Measurements from ENCODE around the gene AQP1.

The AQP1 gene

DNA sequence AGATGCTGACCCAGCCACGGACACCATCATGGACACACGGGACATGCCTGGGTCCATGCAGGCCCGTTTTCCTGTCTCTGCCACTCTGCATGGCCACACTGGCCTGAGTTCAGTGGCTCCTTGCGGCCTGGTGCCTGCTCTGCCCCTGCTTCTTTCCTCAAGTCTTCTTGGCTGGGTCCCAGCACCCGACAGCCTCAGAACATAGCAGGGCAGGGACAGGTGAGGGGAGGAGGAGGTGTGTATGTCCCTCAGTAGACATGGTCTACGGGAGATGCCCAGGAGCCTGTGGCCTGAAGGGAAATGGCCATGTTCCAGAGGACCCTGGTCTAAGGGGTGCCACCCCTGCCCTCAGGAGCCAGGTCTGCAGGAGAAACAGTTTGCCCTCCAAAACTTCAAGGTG, 2.2 kb upstream of the AQP1 start:
- DNase-seq (ENCODE audit: low read depth), result no peak
- TF ChIP-seq, protein P1, sequence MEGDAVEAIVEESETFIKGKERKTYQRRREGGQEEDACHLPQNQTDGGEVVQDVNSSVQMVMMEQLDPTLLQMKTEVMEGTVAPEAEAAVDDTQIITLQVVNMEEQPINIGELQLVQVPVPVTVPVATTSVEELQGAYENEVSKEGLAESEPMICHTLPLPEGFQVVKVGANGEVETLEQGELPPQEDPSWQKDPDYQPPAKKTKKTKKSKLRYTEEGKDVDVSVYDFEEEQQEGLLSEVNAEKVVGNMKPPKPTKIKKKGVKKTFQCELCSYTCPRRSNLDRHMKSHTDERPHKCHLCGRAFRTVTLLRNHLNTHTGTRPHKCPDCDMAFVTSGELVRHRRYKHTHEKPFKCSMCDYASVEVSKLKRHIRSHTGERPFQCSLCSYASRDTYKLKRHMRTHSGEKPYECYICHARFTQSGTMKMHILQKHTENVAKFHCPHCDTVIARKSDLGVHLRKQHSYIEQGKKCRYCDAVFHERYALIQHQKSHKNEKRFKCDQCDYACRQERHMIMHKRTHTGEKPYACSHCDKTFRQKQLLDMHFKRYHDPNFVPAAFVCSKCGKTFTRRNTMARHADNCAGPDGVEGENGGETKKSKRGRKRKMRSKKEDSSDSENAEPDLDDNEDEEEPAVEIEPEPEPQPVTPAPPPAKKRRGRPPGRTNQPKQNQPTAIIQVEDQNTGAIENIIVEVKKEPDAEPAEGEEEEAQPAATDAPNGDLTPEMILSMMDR (IDR thresholded peaks at IDR 0.05; ENCODE audit: control insufficient read depth, extremely low read depth, insufficient read depth), result no peak
- no peak overlapping the region for H3K4me3 ChIP-seq (ENCODE audit: low read depth, low read length)

DNA sequence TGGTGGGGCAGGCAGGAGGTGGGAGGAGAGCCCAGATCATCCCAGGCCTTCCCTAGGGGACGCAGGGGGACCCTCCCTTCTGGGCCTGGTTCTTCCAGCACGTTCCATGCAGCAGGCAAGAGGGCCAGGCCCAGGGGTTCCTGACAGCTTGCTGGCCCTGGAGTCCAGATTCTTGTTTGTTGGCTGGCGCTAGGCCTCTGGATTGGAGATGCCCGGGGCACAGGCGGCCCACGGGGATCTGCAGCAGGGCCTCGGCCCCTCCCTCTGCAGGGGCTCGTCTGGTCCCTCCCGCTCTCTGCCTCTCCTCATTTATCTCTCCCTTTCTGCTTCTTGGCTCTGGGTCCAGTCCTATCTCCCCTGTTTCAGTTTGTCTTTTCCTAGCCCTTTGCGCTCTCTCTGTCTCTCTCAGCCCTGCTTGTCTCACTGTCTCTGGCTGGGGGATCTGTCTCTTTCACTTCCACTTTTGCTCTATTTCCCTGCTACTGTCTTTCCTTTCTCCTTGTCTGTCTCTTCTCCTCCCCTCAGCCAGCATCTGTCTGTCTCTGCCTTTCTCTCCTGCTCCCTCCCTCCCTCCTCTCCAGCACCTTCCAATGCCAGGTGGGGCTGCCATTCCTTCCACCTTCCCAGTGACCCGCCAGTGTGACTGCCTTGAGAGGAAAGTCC, 1.1 kb upstream of the AQP1 start:
- TF ChIP-seq, protein P1 (IDR thresholded peaks at IDR 0.05; ENCODE audit: control insufficient read depth, extremely low read depth, insufficient read depth), result no peak
- DNase-seq (ENCODE audit: low read depth), result no peak
- H3K4me3 ChIP-seq (ENCODE audit: low read depth, low read length), result no peak overlapping the region

DNA sequence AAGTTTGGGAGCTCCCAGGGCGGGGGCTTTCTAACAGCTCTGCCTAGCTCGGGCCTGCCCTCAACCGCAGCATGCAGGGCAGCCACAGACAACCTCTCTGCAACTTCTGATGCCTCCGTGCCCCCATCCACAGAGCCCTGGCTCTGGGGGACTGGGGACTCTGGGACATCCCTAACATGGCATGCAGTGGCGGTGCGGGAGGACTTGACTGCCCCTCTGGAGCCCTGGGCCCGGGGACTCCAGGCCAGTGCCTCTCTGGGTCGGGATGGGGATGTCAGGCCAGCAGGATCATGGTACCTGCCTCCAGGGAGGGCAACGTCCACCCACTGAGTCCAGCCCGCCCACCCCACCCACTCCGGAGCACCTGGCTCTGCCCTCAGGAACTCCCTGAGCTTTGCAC, 520 bp upstream of the AQP1 start:
- TF ChIP-seq, protein P1 (IDR thresholded peaks at IDR 0.05; ENCODE audit: control insufficient read depth, extremely low read depth, insufficient read depth), result no peak
- no peak overlapping the region for H3K4me3 ChIP-seq (ENCODE audit: low read depth, low read length)
- DNase-seq (ENCODE audit: low read depth), result no peak

DNA sequence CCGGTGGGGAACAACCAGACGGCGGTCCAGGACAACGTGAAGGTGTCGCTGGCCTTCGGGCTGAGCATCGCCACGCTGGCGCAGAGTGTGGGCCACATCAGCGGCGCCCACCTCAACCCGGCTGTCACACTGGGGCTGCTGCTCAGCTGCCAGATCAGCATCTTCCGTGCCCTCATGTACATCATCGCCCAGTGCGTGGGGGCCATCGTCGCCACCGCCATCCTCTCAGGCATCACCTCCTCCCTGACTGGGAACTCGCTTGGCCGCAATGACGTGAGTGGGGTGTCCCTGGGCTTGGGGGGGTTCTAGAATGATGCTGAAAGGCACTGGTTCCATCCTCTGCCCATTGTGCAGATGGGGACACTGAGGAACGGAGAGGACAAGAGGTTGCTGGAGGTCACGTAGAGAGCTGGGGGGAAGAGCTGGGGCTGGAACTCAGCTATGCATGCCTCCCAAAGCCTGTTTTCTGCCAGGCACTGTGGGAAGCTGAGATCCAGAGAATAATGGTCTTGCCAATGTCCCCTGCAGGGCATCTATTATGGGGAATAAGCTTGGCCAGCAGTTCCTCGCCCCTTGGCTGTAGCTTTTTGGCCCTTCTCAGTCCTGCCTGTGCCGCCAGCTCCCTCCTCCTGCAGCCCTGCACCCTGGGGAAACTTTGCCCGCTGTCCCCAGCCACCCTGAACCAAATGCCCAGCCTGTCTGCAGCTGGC, 523 bp downstream of the AQP1 start:
- no peak for DNase-seq (ENCODE audit: low read depth)
- H3K4me3 ChIP-seq (ENCODE audit: low read depth, low read length), result no peak overlapping the region
- TF ChIP-seq, protein P1 (IDR thresholded peaks at IDR 0.05; ENCODE audit: control insufficient read depth, extremely low read depth, insufficient read depth), result no peak

DNA sequence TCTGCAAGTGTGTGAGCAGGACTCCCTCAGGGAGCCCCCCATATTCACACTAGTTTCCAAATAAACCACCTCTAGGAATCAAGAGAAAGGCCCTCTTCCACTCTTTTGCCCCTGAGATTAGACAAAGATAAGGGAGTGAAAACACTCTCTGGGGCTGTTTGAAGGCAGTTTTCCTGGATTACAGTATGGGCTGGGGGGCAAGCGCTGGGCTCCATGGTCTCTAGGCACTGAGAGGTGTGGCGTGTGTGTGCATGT, 1.0 kb downstream of the AQP1 start:
- DNase-seq (ENCODE audit: low read depth), result no peak
- no peak overlapping the region for H3K4me3 ChIP-seq (ENCODE audit: low read depth, low read length)
- TF ChIP-seq, protein P1 (IDR thresholded peaks at IDR 0.05; ENCODE audit: control insufficient read depth, extremely low read depth, insufficient read depth), result no peak

DNA sequence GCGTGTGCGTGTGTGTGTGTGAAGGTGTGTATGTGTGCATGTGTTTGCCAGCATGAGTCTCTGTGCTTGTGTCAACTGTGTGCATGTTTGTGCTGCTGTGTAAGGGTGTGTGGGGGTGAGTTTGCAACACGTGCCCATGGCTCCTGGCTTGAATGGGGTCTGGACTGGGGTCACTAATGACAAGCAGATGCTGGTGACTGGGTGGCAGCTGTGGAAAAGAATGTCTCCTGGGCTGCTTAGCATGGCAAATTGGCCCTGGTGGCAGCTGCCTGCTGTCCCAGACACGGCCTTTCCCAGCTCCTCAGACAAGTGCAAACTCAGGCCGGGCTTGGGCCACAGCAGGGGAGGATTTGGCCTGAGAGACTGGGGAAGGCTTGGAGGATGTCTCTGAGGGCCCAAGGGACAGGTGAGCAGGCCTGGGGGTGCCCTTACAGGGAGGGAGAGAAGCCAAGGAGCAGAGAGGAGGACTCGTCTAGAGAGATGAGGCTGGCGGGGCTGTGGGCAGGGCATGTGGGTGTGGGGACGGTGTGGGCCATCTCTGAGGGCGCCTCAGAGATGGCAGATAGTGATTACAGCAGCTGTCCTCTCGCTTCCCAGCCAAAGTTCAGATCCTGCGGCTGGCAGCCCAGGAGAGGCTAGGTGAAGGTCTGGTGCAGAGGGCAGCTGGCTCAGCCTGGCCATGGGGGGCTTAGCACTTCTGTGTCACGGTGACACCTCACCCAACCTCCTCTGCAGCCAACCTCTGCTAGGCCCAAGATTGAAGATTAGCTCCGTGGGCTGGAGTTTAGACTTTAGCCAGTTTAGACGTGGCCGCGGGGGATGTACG, 1.5 kb downstream of the AQP1 start:
- DNase-seq (ENCODE audit: low read depth), result no peak

More for the DNA sequence above, 1.5 kb downstream of the AQP1 start:
- no peak overlapping the region for H3K4me3 ChIP-seq (ENCODE audit: low read depth, low read length)
- TF ChIP-seq, protein P1 (IDR thresholded peaks at IDR 0.05; ENCODE audit: control insufficient read depth, extremely low read depth, insufficient read depth), result no peak

Data from LNCaP clone FGC (cell line).